Panc1 (cell line): ENCODE measurements around the gene CORO1C. TPM values are rescaled to one million over a fixed set of nuclear protein-coding genes. Genes with fewer than 3 reads are reported as not detected.

Source experiments
- ATAC-seq: fragments of 200-7000 bp; cut with Tn5 transposase; 2 replicates; pipeline ENCODE4 v1.9.1; 2020; ENCODE audit warnings: mild to moderate bottlenecking, moderate library complexity
- BruUV-seq: library from RNA; stranded (reverse); fragments of 400-500 nt; replicated peaks from 2 replicates; lab custom pipeline; 2021; lab: Mats Ljungman, UMichigan
- CTCF ChIA-PET: fragments of 300-600 bp; sonication (Branson Sonifier 250); formaldehyde crosslinking; loops from one replicate; lab custom pipeline; 2022; ENCODE audit warnings: antibody characterized with exemption; lab: Charles Lee
- POLR2A ChIA-PET: fragments of 300-600 bp; sonication (Branson Sonifier 250); formaldehyde crosslinking; loops from one replicate; lab custom pipeline; 2022; ENCODE audit warnings: antibody characterized with exemption; lab: Charles Lee
- DNase-seq: peaks from one replicate; pipeline ENCODE4 v3.0.0-alpha.2; 2010; ENCODE audit warnings: low read depth, low spot score
- H3K27ac ChIP-seq: 2 replicates; pipeline ENCODE4 v1.5.1; 2011; ENCODE audit warnings: mild to moderate bottlenecking, low read length, inconsistent platforms
- H3K27me3 ChIP-seq: fragments of 200-500 bp; sonication (Bioruptor generic); 2 replicates; pipeline ENCODE4 v1.6.0; 2014; ENCODE audit warnings: low read length, inconsistent platforms; ENCODE audit not compliant: control insufficient read depth, insufficient read depth
- H3K36me3 ChIP-seq: fragments of 200-500 bp; sonication (Bioruptor generic); 2 replicates; pipeline ENCODE4 v1.5.1; 2014; ENCODE audit warnings: inconsistent platforms, mild to moderate bottlenecking, low read length, moderate library complexity; ENCODE audit not compliant: control insufficient read depth, insufficient read depth
- H3K4me1 ChIP-seq: 2 replicates; pipeline ENCODE4 v1.5.1; 2011; ENCODE audit warnings: inconsistent platforms, mild to moderate bottlenecking, low read length, moderate library complexity; ENCODE audit not compliant: control insufficient read depth, insufficient read depth
- H3K4me3 ChIP-seq, 2 experiments: 2 replicates each; pipeline ENCODE4 v1.5.1; 2011 to 2012; ENCODE audit warnings: low read depth in 2 of 2, low read length in 2 of 2, mild to moderate bottlenecking in 2 of 2, inconsistent platforms in 1 of 2, moderate library complexity in 1 of 2
- H3K9me3 ChIP-seq: fragments of 200-500 bp; sonication (Bioruptor generic); 2 replicates; pipeline ENCODE4 v1.5.1; 2014; ENCODE audit warnings: low read depth, mild to moderate bottlenecking, inconsistent platforms, low read length, moderate library complexity; ENCODE audit not compliant: control insufficient read depth, insufficient read depth
- POLR2AphosphoS5 ChIP-seq: IDR thresholded peaks from 2 replicates; pipeline ENCODE4 v1.6.1; 2012; ENCODE audit warnings: mild to moderate bottlenecking, low read depth, low read length, moderate library complexity
- SIN3A ChIP-seq: IDR thresholded peaks from 2 replicates; pipeline ENCODE4 v1.6.1; 2012; ENCODE audit warnings: low read depth, mild to moderate bottlenecking, low read length, moderate library complexity, borderline replicate concordance; ENCODE audit not compliant: insufficient read depth
- TCF7L2 ChIP-seq: IDR thresholded peaks from 2 replicates; pipeline ENCODE4 v1.6.1; 2011; ENCODE audit warnings: mild to moderate bottlenecking, low read depth, low read length, inconsistent platforms
- in situ Hi-C: cut with HindIII; loops from 2 replicates; pipeline ENCODE4 v1.10.0; 2016; ENCODE audit warnings: low sequenced_read_pairs, low pct_unique_long_range_greater_than_20kb
- intact Hi-C: fragments of 100-400 bp; cut with micrococcal nuclease; formaldehyde crosslinking; loops from one replicate; pipeline ENCODE4 v1.10.0; 2022; ENCODE audit not compliant: unreplicated experiment
- total RNA-seq: library from RNA; stranded (reverse); gene quantifications from one replicate; pipeline ENCODE4 v1.2.1, GENCODE V29; 2021; ENCODE audit not compliant: unreplicated experiment
- TF ChIP-seq, protein P1 (sequence below), 2 experiments: IDR thresholded peaks; 2 replicates each; pipeline ENCODE4 v1.6.1; 2011 to 2012; ENCODE audit warnings: low read depth in 2 of 2, control low read depth in 1 of 2, low read length in 1 of 2, mild to moderate bottlenecking in 1 of 2, moderate library complexity in 1 of 2; ENCODE audit not compliant: insufficient read depth in 1 of 2
- TF ChIP-seq, protein P2 (sequence below): fragments of 450-650 bp; IDR thresholded peaks from 2 replicates; pipeline ENCODE4 v1.5.1; 2017; ENCODE audit warnings: mild to moderate bottlenecking

Gene CORO1C
- total RNA-seq, 1 experiment from 2014 or later, result 165 TPM

DNA sequence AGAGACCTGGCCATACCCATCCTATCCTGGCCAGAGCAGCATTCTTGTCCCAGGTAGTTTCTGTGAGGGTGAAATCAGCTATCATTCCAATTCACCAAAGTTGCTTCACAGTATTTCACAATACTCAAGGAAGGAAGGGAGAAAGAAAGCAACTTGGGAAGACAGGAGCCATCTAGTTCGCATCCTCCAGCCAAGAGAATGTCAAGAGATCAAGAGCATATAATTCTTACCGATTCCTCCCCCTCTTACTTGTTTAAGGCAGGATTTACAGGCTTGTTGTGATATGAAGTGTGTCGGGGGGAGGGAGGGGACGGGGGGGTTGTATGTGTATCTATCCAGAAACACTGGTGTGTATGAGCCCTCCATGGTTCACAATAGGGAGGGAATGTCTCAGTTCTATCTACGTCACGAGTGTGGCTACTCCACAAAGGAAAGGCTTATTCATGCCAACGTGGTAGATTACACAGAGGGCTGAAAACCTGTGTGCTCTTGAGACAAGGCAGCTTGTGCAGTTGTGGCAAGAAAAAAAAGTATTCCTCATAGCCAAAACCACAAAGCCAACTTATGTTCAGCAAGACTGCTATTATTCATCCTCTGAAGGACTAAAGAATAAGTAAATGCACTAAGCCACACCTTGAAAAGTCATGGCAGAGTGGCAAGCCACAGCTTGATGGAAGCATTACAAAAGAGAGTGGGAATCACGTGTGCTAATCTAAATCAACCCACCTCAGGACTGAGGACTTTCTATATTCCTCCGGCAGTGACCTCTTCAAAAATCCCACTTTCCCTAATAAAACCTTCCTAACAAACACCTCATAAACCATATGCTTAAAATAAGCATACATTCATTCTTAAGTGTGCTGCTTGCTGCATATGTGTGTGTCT, 35.0 kb downstream of the CORO1C start:
- Histone ChIP-seq H3K4me1 (peaks cover 22% of the 10 kb centered on the region), H3K27me3 (no peaks in the 10 kb centered on the region), H3K9me3 (no peaks in the 10 kb centered on the region), H3K27ac (no peak overlapping the region), H3K36me3 (peaks cover 22% of the 10 kb centered on the region; the same call in 1 of the 2 replicates), H3K4me3 (no peak overlapping the region)
- ChIA-PET CTCF (interaction anchor here (0.6 kb wide), 1 partner anchor 120 kb away, joined by 4 read pairs; no protein-coding TSS in a partner anchor), POLR2A (no interaction called here)
- in situ Hi-C loops, result no loop called here
- DNase-seq, result no peak
- BruUV-seq, result no TSS peak
- ATAC-seq, result no peak
- intact Hi-C loops, result no loop called here
- TF ChIP-seq SIN3A (no peak), POLR2AphosphoS5 (no peak), TCF7L2 (no peak)
- TF ChIP-seq, protein P1, sequence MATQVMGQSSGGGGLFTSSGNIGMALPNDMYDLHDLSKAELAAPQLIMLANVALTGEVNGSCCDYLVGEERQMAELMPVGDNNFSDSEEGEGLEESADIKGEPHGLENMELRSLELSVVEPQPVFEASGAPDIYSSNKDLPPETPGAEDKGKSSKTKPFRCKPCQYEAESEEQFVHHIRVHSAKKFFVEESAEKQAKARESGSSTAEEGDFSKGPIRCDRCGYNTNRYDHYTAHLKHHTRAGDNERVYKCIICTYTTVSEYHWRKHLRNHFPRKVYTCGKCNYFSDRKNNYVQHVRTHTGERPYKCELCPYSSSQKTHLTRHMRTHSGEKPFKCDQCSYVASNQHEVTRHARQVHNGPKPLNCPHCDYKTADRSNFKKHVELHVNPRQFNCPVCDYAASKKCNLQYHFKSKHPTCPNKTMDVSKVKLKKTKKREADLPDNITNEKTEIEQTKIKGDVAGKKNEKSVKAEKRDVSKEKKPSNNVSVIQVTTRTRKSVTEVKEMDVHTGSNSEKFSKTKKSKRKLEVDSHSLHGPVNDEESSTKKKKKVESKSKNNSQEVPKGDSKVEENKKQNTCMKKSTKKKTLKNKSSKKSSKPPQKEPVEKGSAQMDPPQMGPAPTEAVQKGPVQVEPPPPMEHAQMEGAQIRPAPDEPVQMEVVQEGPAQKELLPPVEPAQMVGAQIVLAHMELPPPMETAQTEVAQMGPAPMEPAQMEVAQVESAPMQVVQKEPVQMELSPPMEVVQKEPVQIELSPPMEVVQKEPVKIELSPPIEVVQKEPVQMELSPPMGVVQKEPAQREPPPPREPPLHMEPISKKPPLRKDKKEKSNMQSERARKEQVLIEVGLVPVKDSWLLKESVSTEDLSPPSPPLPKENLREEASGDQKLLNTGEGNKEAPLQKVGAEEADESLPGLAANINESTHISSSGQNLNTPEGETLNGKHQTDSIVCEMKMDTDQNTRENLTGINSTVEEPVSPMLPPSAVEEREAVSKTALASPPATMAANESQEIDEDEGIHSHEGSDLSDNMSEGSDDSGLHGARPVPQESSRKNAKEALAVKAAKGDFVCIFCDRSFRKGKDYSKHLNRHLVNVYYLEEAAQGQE (IDR thresholded peaks at IDR 0.05; ENCODE audit: insufficient read depth in 1 of 2, low read depth in 2 of 2, low read length in 1 of 2), result no peak
- TF ChIP-seq, protein P2, sequence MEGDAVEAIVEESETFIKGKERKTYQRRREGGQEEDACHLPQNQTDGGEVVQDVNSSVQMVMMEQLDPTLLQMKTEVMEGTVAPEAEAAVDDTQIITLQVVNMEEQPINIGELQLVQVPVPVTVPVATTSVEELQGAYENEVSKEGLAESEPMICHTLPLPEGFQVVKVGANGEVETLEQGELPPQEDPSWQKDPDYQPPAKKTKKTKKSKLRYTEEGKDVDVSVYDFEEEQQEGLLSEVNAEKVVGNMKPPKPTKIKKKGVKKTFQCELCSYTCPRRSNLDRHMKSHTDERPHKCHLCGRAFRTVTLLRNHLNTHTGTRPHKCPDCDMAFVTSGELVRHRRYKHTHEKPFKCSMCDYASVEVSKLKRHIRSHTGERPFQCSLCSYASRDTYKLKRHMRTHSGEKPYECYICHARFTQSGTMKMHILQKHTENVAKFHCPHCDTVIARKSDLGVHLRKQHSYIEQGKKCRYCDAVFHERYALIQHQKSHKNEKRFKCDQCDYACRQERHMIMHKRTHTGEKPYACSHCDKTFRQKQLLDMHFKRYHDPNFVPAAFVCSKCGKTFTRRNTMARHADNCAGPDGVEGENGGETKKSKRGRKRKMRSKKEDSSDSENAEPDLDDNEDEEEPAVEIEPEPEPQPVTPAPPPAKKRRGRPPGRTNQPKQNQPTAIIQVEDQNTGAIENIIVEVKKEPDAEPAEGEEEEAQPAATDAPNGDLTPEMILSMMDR, result no peak

DNA sequence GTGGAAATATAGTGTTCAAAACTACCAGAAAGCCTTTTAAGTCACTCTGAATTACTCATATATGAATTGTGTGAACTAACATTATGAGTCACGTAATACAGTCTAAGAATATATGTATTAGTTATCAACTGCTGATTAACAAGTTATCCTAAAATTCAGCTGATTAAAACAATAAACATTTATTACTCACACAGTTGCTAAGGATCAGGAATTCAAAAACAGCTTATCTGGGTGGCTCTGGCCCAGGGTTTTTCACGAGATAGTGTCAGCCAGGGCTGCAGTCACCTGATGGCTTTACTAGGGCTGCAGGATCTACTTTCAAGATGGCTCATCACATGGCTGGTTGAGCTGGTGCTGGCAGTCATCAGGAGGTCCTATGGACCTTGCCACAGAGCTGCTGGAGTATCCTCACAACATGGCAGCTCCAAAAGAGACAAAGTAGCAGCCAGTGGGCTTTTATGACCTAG, 36.5 kb downstream of the CORO1C start:
- TF ChIP-seq, protein P1 (IDR thresholded peaks at IDR 0.05; ENCODE audit: insufficient read depth in 1 of 2, low read depth in 2 of 2, low read length in 1 of 2), result no peak
- TF ChIP-seq TCF7L2, result no peak
- TF ChIP-seq SIN3A, result no peak
- TF ChIP-seq POLR2AphosphoS5, result no peak
- TF ChIP-seq, protein P2, result no peak
- BruUV-seq, result no TSS peak
- no peak overlapping the region for H3K4me3 ChIP-seq
- ChIA-PET POLR2A (no interaction called here), CTCF (no interaction called here)
- no peaks in the 10 kb centered on the region for H3K27me3 ChIP-seq
- intact Hi-C loops, result no loop called here
- peaks cover 16% of the 10 kb centered on the region; the same call in 1 of the 2 replicates for H3K36me3 ChIP-seq
- no peak for DNase-seq
- H3K27ac ChIP-seq, result no peak overlapping the region
- H3K4me1 ChIP-seq, result peaks cover 37% of the 10 kb centered on the region
- in situ Hi-C loops, result no loop called here
- no peaks in the 10 kb centered on the region for H3K9me3 ChIP-seq
- no peak for ATAC-seq
